ENCODE data around the gene ALAS1. TPM values are rescaled to one million over a fixed set of nuclear protein-coding genes. Genes with fewer than 3 reads are reported as not detected.
"Not testable (repeated sequence)": the region's sequence is repeated elsewhere in the genome, so short reads cannot be mapped to it uniquely, and the experiment has no call there.

Gene ALAS1
- total RNA-seq, result 10 to 100 TPM; 71.7 to 73.8 TPM

DNA sequence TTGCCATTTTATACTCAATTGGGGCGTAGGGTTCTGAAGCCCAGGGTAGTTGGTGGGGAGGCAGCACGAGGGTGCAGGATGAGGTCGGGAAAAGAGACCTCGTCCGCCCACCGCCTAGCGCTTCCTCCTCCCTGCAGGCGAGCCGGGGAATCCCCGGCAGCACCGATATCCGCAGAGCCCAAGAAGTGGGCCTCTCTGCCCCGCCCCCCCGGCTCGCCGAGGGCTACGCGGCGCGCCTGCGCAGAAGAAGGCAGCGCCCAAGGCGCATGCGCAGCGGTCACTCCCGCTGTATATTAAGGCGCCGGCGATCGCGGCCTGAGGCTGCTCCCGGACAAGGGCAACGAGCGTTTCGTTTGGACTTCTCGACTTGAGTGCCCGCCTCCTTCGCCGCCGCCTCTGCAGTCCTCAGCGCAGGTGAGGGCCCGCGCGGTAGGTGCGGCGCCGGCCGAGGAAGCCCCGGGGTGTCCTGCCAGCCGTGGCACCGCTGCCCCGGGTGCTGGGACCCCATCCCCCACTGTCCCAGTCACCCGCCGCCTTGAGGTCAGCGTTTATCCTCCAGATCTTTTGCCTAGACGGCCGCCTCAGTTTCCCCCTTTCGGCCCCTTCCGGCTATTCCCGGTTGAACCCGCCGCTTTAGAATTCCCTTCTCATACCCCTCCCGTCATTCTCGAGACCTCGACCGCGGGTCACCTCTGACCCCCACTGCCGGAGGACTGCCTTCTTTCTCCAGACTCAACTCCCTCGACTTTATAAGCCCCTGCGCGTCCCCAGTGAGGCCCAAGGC is at the start of gene ALAS1:
Gene ALAS1 (plus strand): TSS at position 319 of the 784 bp plus-strand sequence. CDS start 1,082 bp downstream, outside the sequence.
- ChIA-PET CTCF (interaction anchor here (0.8 kb wide), 1 partner anchor 10 kb away, joined by 3 read pairs; no protein-coding TSS in a partner anchor), POLR2A (interaction anchor here (0.9 kb wide), 1 partner anchor 44 kb away, joined by 4 read pairs; the partner anchor contains the start of gene POC1A)

DNA sequence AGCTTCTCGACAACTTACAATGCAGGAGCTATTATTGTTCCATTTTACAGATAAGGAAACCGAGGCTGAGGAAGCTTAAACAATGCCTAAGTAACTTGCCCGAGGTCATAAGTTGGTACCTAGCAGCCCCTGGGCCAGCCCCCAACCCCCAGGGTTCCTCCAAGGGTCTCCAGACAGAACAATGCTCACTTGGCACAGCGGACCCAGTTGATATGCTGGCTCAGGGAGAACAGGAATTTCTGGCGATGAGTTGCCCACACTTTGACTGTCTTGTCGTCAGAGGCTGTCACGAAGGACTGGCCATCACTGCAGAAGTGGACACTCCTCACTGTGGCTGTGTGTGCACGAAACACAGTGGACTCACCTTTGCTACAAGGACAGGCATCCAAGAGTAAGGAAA is 48.9 kb upstream of the ALAS1 start:
- CTCF ChIA-PET, result interaction anchor here (0.6 to 1.3 kb wide), 2 partner anchors 26 to 207 kb away, joined by 3 to 4 read pairs; partner anchors contain the start of gene RRP9

DNA sequence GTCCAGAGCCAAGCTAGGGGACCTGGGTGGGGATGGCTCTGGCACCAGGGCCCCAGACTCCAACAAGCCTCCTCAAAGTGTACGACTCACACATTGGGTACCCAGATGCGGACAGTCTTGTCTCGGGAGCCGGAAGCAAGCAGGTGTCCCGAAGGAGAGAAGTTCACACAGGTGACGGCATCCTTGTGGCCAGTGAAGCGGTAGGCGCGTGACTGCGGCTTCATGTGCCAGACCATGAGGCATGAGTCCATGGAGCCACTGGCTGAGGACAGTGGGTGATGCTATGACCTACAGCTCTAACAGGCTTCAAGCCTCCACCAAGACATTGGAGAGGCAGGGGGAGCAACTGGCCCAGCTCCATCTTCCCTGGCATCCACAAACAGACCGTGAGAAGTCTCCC is 48.2 kb upstream of the ALAS1 start:
- CTCF ChIA-PET, result interaction anchor here (1.2 to 1.7 kb wide), 3 partner anchors 96 to 154 kb away, joined by 4 to 6 read pairs (median 4); partner anchors contain the start of gene RPL29
- POLR2A ChIA-PET, result no interaction called here

More for the DNA sequence above, 48.9 kb upstream of the ALAS1 start:
- POLR2A ChIA-PET, result interaction anchor here (0.5 kb wide), 1 partner anchor 22 kb away, joined by 3 read pairs; no protein-coding TSS in a partner anchor

GRCh38 chr3:52150357-52150756 is 47.6 kb upstream of the ALAS1 start:
- POLR2A ChIA-PET, result no interaction called here
- CTCF ChIA-PET, result interaction anchor here (1.2 to 1.7 kb wide), 3 partner anchors 97 to 155 kb away, joined by 4 to 6 read pairs (median 4); partner anchors contain the start of gene RPL29

DNA sequence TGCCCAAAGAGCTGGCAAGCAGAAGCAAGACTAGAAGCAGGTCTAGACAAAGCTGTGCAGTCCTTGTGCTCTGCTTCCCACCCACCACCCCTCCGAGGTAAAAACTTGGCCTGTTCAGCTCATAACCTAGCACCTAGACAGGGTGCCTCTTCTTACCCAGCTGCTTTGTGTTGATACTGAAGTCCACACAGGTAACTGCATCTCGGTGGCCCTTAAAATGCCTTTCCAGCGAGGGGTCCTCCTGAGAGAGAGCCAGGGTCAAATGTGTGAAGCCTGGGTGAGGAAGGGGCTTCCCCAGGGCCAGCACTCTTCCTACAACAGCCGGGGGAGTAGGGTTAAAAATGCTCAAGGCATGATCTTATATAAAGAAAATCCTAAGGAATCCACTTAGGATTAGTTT is 47.1 kb upstream of the ALAS1 start:
- POLR2A ChIA-PET, result no interaction called here
- CTCF ChIA-PET, result interaction anchor here (1.4 to 1.7 kb wide), 2 partner anchors 98 to 149 kb away, joined by 4 to 6 read pairs; no protein-coding TSS in a partner anchor

DNA sequence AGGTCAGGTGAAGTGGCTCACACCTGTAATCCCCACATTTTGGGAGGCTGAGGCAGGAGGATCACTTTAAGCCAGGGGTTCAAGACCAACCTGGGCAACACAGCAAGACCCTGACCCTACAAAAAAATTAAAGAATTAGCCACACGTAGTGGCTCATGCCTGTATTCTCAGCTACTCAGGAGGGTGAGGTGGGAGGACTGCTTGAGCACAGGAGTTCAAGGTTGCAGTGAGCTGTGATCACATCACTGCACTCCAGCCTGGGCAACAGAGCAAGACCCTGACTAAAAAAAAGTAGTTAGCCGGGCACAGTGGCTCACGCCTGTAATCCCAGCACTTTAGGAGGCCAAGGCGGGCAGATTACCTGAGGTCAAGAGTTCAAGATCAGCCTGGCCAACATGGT is 46.0 kb upstream of the ALAS1 start:
- CTCF ChIA-PET, POLR2A ChIA-PET: not testable (repeated sequence)

- CTCF ChIA-PET, result interaction anchor here (0.6 to 1.0 kb wide), 3 partner anchors 9 to 258 kb away, joined by 3 to 5 read pairs (median 3); partner anchors contain the start of gene RPL29
- POLR2A ChIA-PET, result interaction anchor here (1.2 to 1.5 kb wide), 3 partner anchors 44 to 124 kb away, joined by 3 to 14 read pairs (median 4); partner anchors contain the start of genes ALAS1 and DUSP7
These were observed 44.4 kb upstream of the ALAS1 start for GRCh38 chr3:52153389-52154096.

GRCh38 chr3:52154135-52155094 is 43.5 kb upstream of the ALAS1 start, which contains the start of gene POC1A:
Gene POC1A, minus strand, starts transcription at chr3:52154423. Its CDS starts 51 bp downstream, at chr3:52154372.
- ChIA-PET CTCF (interaction anchor here (0.6 to 1.0 kb wide), 5 partner anchors 97 to 257 kb away, joined by 3 to 5 read pairs (median 3); partner anchors contain the start of genes PCBP4, RPL29 and RRP9), POLR2A (interaction anchor here (0.5 to 1.5 kb wide), 11 partner anchors 43 to 213 kb away, joined by 3 to 14 read pairs (median 4); partner anchors contain the start of genes ALAS1, DUSP7, GLYCTK and PARP3)

- CTCF ChIA-PET, result no interaction called here
- POLR2A ChIA-PET, result no interaction called here
These were observed 42.0 kb upstream of the ALAS1 start for GRCh38 chr3:52155912-52156311.

DNA sequence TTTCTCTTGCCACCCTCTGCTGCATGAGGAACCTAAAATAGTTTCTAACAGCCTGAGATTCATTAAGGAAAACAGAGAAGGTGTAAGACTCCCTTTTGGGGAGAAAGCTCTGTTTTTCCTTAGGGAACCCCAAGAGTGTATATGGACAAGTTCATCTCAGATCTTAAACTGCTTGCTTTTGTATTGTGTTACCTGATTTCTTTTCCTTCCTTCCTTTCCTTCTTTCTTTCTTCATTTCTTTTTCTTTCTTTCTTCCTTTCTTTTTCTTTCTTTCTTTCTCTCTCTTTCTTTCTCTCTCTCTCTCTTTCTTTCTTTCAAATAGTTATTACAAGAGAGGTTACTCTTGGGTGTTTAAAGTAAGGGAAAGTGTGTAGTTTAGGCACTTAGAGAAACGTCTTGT is 38.5 kb upstream of the ALAS1 start:
- CTCF ChIA-PET, result no interaction called here

GRCh38 chr3:52162250-52162872 is 35.6 kb upstream of the ALAS1 start:
- POLR2A ChIA-PET, result no interaction called here

More for the DNA sequence above, 38.5 kb upstream of the ALAS1 start:
- POLR2A ChIA-PET, result interaction anchor here (0.6 kb wide), 1 partner anchor 1068 kb away, joined by 8 read pairs; no protein-coding TSS in a partner anchor

GRCh38 chr3:52167240-52167639 is 30.7 kb upstream of the ALAS1 start:
- ChIA-PET CTCF (no interaction called here), POLR2A (no interaction called here)

More at GRCh38 chr3:52162250-52162872, 35.6 kb upstream of the ALAS1 start:
- CTCF ChIA-PET, result interaction anchor here (1.5 kb wide), 1 partner anchor 24 kb away, joined by 3 read pairs; no protein-coding TSS in a partner anchor

DNA sequence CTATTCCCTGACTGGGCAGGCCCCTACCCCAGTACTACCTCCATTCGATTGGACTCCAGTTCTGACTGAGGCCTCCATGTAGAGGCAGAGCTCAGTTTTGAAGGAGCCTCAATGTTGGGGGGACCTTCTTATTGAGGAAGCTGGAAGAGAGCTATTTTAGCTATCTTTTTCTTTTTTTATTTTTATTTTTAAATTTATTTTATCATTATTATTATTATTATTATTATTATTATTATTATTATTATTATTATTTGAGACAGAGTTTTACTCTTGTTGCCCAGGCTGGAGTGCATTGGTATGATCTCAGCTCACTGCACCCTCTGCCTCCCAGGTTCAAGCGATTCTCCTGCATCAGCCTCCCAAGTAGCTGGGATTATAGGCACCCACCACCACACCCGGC is 27.7 kb upstream of the ALAS1 start:
- CTCF ChIA-PET, result interaction anchor here (0.7 kb wide), 1 partner anchor 1724 kb away, joined by 4 read pairs; no protein-coding TSS in a partner anchor

GRCh38 chr3:52171514-52172261 is 26.3 kb upstream of the ALAS1 start:
- ChIA-PET CTCF (no interaction called here), POLR2A (no interaction called here)

More for the DNA sequence above, 27.7 kb upstream of the ALAS1 start:
- POLR2A ChIA-PET, result not testable (repeated sequence)

DNA sequence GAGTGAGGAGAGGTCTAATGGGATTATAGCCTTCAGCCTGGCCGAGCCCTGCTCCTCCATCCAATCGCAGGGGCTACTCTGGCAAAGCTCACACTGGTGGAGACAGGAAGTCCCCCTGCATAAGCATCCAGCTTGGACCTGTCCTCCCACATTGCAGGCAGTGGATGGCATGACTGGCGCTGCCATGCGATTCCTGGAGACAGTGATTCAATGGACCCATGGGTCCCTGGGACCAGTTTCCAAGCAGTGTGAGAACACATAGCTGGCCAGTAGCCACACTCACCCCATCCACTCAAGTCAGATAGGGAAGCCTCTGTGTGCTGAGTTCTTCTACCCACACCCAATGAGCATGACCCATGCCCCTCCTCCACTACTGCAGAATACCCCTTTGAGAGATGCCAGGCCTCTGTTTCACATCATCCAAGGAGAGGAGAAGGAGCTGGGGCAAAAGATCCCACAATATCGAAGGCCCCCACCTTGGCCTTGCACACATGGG is 25.6 kb upstream of the ALAS1 start:
- POLR2A ChIA-PET, result no interaction called here
- CTCF ChIA-PET, result interaction anchor here (1.0 kb wide), 1 partner anchor 171 kb away, joined by 3 read pairs; no protein-coding TSS in a partner anchor

GRCh38 chr3:52173101-52173500 is 24.9 kb upstream of the ALAS1 start:
- POLR2A ChIA-PET, result no interaction called here

DNA sequence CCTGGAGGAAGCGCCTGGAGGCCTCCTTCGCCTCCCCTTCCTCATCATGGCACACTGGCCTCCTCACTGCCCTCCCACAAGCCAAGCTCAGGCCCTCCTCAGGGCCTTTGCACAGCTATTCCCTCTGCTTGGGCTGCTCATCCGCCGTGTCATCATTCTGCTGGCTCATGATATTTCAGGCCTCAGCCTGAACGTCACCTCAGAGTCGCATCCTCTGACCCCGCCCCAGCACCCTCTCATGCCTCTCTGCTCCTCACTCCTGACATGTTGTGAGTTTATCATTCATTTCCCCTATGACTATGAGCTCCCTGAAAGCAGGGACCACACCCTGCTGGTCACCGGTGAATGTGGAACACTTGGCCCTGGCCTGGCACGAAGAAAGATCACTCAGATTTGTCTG is 23.1 kb upstream of the ALAS1 start:
- CTCF ChIA-PET, result no interaction called here
- POLR2A ChIA-PET, result no interaction called here

More at GRCh38 chr3:52173101-52173500, 24.9 kb upstream of the ALAS1 start:
- CTCF ChIA-PET, result interaction anchor here (1.0 kb wide), 1 partner anchor 172 kb away, joined by 3 read pairs; no protein-coding TSS in a partner anchor
